Measurements from ENCODE around the gene PANK1. TPM values are rescaled to one million over a fixed set of nuclear protein-coding genes. Genes with fewer than 3 reads are reported as not detected.

The PANK1 gene
- total and polyA plus RNA-seq, 2 of the 8 experiments (the other 6 are each of a cell fraction or from before 2014, with no cell fraction given) = 18.5 to 40.4 TPM

DNA sequence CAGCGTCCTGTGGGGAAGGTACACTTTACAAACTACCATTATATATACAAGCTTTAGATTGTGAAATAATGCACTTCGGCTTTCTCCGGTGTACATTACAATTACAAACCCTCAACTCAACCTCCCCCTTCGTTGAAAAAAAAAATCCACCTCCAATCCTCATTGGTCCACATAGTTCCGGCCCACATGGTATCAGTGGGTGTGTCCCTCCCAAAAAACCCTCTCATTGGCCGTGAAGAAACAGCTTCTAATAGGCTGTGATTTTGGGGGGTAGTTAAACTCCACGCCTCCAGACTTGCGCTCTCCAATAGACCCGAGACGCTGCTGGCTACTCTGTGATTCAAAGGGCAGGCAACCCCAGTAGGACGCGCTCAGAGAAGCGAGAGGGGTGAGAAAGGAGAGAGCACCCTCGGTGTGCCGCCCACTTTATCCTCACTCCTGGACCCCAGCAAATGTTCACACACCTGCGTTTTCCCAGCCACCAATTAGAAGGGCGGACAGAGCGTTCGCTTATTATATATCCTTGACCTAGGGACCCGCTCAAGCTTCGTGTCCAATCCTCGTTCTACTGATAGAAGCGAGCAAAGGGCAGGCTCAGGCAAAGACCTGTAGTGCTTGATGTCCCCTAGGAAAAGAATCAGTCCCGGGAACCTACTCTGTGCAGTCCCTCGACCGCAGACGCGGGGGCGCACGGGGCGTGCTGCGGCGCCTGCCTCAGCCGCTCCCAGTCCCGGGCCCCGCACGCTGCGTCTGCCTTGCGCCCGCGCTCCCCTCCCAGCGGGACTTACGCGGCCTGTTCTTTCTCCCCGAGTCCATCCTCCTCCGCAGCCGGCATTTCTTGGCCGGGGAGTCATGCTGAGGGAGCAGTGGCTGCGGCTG, 991 bp downstream of the PANK1 start (continued):
- TF ChIP-seq TBP (IDR thresholded peaks at IDR 0.05; ENCODE audit: low read depth, low read length) (peak; percentile 97), KDM4A (IDR thresholded peaks at IDR 0.05; ENCODE audit: low read depth, low read length, severe bottlenecking) (peak; percentile 93), ASH2L (IDR thresholded peaks at IDR 0.05; ENCODE audit: low read length) (peak; percentile 72), SP1 (IDR thresholded peaks at IDR 0.05; ENCODE audit: low read depth, low read length) (peak; percentile 91), CREB1 (IDR thresholded peaks at IDR 0.05) (0 out of 2 replicates have a peak, but pooled peaks have one; percentile 19), MAFK (IDR thresholded peaks at IDR 0.05; ENCODE audit: low read depth, low read length) (no peak), HDAC6 (IDR thresholded peaks at IDR 0.05; ENCODE audit: low read depth, low read length) (no peak), SIN3A (conservative IDR thresholded peaks at IDR 0.05 in 1 of 2, IDR thresholded peaks at IDR 0.05 in 1 of 2; ENCODE audit: low read depth in 1 of 2, low read length in 2 of 2) (peak; percentile 12 to 48; a peak in 1 of 4 replicates)
- TF ChIP-seq, protein P1, sequence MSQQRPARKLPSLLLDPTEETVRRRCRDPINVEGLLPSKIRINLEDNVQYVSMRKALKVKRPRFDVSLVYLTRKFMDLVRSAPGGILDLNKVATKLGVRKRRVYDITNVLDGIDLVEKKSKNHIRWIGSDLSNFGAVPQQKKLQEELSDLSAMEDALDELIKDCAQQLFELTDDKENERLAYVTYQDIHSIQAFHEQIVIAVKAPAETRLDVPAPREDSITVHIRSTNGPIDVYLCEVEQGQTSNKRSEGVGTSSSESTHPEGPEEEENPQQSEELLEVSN (IDR thresholded peaks at IDR 0.05) = peak; percentile 21; the same call in 1 of the 2 replicates

All from H1 (cell line).